Breast epithelium (tissue), 3 donors: ENCODE measurements around the gene MAP3K8.

Source experiments
- POLR2A ChIP-seq: fragments of 450-650 bp; IDR thresholded peaks from one replicate; pipeline ENCODE4 v1.6.1; 2016; ENCODE audit warnings: antibody characterized with exemption, mild to moderate bottlenecking, moderate library complexity
- POLR2AphosphoS5 ChIP-seq, 3 donors: sonication (generic); formaldehyde crosslinking; IDR thresholded peaks; one replicate each; pipeline ENCODE4 v1.6.1; 2017; ENCODE audit warnings: antibody characterized with exemption in 3 of 3
- TF ChIP-seq, protein P1 (sequence below), 3 donors: fragments of 450-650 bp; IDR thresholded peaks; one replicate each; pipeline ENCODE4 v1.5.1; 2016 to 2017; ENCODE audit warnings: antibody characterized with exemption in 3 of 3, mild to moderate bottlenecking in 3 of 3, moderate library complexity in 3 of 3

DNA sequence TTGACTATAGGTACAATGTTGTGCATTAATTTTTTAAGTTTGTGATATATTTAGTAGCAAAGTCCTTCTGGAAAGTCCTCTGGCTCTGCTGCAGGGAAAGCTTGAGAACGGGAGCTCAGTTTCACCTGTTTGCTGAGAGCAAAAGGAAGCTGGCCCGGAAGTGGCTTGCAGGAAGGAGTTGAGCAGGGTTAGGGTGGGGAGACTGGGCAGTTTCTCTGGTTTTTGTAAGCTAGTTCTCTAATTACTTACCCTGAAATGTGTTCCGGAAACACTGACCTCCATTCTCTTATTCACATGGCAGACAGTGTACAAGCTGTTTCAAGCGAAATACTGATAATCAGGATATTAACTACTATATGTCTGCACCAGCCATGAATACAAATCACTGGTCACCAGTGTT is 22.3 kb downstream of the MAP3K8 start:
- TF ChIP-seq, protein P1, sequence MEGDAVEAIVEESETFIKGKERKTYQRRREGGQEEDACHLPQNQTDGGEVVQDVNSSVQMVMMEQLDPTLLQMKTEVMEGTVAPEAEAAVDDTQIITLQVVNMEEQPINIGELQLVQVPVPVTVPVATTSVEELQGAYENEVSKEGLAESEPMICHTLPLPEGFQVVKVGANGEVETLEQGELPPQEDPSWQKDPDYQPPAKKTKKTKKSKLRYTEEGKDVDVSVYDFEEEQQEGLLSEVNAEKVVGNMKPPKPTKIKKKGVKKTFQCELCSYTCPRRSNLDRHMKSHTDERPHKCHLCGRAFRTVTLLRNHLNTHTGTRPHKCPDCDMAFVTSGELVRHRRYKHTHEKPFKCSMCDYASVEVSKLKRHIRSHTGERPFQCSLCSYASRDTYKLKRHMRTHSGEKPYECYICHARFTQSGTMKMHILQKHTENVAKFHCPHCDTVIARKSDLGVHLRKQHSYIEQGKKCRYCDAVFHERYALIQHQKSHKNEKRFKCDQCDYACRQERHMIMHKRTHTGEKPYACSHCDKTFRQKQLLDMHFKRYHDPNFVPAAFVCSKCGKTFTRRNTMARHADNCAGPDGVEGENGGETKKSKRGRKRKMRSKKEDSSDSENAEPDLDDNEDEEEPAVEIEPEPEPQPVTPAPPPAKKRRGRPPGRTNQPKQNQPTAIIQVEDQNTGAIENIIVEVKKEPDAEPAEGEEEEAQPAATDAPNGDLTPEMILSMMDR (IDR thresholded peaks at IDR 0.05): no peak
- TF ChIP-seq POLR2A (no peak), POLR2AphosphoS5 (IDR thresholded peaks at IDR 0.05) (no peak)
